GM21367 (cell line): ENCODE data around the gene ANXA8.
"Not testable (repeated sequence)": the region's sequence is repeated elsewhere in the genome, so short reads cannot be mapped to it uniquely, and the experiment has no call there.

ENCODE experiments used
- ATAC-seq: cut with Tn5 transposase; IDR thresholded peaks from one replicate; pipeline ENCODE4 v1.9.1; 2021; ENCODE audit not compliant: unreplicated experiment

The ANXA8 gene

DNA sequence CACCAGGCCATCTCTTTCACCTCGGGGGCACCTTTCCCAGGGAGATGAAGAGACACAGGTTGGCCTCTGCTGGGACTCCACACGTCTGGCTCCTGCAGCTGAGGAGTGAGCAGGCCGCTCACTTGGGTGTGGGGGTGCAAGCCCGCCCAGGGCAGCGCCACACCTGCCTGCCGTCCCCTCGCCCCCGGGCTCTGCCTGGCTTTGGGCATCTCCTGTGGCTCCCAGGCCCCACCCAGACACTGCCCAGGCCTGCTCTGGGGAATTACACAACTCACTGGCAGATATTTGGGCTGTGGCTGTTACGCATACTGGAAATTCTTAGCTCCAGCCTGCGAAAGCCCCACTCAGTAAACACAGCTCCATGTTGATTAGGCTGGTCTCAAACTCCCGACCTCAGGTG, at the start of gene ANXA8:
Gene ANXA8, minus strand, starts transcription at position 193 of the 400 bp plus-strand sequence. Its CDS starts 182 bp downstream, at position 11.
- not testable (repeated sequence) for ATAC-seq

GRCh38 chr10:47523475-47523874, 39.6 kb upstream of the ANXA8 start, which contains the start of gene AGAP9:
Gene AGAP9 (minus strand): TSS chr10:47523638. CDS start chr10:47523526, 112 bp downstream.
- not testable (repeated sequence) for ATAC-seq

DNA sequence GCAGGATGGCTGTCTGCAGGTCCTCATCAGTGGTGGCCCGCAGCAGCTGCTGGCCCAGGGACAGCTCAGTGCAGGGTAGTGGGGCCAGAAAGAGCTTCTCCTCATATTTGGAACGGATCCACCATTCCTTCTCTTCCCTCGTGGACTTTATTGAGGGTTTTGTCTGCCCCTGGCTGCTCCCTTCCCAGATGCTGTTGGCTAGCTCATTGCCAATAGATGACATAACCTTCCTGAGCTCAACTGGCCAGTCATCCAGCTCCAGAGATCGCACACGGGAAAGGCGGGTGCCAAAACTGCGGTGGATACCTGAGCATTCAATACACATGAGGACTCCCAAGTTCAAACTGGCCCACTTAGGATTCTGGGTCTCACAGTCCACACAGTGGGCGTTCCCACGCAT, 18.4 kb upstream of the ANXA8 start:
- not testable (repeated sequence) for ATAC-seq

DNA sequence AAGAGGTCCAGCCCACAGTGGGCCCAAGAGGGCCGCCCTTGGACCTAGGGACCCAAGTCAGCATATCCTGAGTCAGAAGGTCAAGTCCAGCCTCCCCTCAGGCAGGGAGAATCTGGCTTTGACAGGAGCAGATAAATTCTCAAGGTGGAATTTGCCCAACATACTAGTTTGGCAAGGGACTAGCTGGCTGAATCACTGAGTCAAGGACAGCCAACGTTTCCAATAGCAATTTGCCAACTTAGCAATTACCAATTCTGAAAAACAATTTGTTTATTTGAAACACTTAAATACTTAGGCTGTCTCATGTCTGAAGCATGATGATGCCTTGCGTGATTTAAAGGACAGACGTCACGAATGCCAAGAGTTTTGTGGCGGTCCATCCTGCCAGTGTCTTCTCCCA, 10.3 kb upstream of the ANXA8 start:
- not testable (repeated sequence) for ATAC-seq

DNA sequence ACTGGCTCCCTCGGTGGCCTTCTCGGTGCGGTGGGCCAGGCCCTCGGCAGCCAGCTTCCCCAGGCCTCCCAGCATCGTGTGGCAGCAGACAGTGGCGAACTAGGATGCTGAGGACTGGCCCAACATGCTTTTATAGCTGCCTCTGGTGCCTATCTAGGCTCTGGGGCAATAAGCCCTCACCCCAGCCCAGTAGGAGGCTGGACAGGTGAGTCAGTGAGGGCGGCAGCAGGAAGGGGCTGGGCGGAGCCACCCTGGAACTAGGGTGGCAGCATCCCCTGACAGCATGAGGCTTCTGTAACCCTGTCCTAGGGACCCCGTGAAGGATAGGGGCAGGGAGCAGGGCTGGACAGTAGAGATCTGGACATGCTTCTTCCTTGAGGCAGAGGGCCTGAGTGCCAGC, 7.7 kb upstream of the ANXA8 start, which contains the start of gene FAM25G:
Gene FAM25G, minus strand, starts transcription at position 101 of the 400 bp plus-strand sequence. Its CDS starts 26 bp downstream, at position 75.
- ATAC-seq: not testable (repeated sequence)

DNA sequence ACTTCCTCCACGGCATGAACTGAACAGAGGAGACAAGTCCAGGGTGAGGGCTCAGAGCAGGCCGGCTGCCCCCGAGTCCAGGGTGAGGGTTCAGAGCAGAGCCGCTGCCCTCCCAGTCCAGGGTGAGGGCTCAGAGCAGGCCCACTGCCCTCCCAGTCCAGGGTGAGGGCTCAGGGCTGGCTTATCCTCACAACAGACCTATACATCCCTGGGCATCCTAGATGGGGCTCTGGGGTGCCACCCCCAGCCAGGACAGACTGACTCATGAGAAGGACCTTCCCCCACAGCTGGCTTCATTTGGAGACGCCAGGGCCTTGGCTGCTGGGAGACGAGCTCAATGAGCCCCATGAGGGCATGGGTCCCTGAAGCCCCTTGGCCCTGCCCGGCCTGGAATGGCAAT, 5.7 kb upstream of the ANXA8 start:
- not testable (repeated sequence) for ATAC-seq

- ATAC-seq: not testable (repeated sequence)
Observed at GRCh38 chr10:47485943-47486342, 2.0 kb upstream of the ANXA8 start.

DNA sequence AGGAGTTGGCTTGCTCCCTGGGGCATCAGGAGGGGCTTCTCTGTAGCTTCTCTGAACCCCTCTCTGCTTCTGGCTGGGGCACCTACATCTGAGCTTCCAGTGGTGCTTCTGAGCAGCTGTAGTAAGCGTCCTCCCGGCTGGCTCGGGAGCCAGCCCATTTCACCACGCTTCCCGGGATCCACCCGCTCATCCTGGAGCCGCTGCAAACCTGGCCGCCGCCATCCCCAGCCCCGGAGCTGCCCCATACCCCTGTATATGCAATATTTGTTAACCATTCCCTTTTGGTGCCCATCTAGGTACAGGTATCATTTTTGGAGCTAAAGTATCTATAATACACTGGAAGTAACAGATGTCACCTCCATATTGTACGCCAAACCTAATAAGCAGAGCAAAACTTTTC, 871 bp upstream of the ANXA8 start:
- not testable (repeated sequence) for ATAC-seq

DNA sequence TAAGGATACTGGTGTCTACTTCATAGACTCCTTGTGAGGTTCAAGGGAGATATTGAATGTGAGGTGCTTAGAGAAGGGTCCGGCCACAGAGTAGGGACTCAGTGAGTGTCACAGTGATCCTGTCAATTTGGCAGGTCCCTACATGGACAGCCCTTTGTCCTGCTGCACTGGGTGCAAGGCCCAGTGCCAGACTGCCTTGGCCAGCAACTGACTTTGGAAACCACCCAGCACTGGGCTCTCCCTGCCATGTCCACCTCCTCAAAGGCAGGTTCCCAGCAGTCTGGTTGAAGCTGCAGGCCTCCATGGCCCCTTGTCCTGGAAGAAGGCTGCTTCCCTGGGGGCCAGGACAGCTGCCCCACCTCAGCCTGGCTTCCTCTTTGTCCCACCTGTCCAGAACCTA, 1.5 kb downstream of the ANXA8 start:
- not testable (repeated sequence) for ATAC-seq

DNA sequence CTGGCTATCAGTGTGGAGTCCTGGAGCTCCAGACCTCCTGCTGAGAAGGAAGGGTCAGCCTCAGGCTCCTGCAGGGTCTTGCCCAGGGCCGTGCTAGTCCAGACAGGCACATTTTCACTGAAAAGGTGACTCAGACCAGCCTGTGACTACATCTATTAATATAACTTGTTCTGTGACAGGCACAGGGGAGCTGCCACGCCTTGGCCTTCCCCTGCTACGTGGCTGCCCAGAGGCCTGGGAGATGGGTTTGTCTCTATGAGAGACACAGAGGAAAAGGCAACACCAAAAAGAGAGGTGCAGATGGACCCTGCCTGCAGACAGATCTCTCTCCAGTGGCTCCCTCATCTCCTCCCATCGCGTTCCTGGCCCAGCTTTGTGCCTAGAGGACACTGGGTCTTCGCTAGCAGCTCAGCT, 2.1 kb downstream of the ANXA8 start:
- not testable (repeated sequence) for ATAC-seq

GRCh38 chr10:47481182-47481766, 2.6 kb downstream of the ANXA8 start:
- ATAC-seq: not testable (repeated sequence)

- not testable (repeated sequence) for ATAC-seq
Observed at GRCh38 chr10:47480133-47480532, 3.8 kb downstream of the ANXA8 start.

DNA sequence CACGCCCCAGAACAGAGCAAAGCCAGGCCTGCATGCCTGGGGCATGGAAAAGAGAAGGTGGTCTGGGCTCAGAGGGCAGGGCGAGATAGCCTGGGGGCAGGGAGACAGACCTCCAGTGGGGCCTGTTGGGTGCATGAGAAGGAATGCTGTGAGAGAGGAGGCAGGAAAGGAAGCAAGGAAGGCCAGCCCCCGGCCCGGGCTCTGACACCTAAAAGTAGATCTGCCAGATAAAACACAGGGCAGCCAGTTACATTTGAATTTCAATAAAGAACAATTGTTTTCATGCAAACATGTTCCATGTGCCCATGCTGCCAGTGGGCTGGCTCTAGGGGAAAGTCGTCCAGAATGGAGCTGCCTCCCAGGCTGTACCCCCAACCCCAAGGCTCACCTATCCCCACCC, 5.8 kb downstream of the ANXA8 start:
- not testable (repeated sequence) for ATAC-seq

DNA sequence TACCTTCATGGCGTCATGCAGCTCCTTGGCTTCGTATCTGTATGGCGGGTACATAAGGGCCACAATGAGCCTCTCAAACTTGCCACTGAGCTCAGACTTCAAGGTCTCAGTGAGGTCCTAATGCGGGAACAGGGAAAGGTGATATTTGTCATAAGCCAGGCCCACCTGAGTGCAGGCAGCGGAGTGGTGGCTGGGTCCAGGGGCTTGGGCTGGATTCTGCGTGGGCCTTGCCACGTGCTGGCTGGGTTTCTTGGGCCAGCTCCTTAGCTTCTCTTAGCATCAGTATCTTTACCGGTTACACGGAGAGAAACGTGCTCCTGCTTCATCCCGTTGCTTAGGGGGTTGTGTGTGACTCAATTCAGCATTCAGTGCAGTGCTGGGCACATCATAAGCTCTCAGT, 6.8 kb downstream of the ANXA8 start:
- not testable (repeated sequence) for ATAC-seq

DNA sequence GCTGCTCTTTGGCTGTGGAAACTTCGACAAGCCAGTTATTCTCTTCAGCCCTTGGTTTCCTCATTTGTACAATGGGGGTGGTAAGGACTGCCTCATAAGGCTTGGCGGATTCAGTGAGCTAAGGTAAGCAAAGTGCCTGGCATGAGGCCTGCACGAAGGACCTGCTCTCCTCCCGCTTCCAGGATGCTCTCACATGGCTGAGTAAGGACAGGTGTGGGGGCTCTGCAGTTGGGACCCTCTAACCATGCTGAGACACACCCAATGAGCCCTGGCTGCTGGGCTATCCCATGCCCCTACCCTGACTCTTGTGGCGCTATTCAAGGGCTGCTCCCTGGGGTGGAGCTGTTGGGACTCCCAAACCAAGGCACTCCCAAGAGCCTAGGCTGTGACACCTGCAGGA, 8.8 kb downstream of the ANXA8 start:
- ATAC-seq: not testable (repeated sequence)

DNA sequence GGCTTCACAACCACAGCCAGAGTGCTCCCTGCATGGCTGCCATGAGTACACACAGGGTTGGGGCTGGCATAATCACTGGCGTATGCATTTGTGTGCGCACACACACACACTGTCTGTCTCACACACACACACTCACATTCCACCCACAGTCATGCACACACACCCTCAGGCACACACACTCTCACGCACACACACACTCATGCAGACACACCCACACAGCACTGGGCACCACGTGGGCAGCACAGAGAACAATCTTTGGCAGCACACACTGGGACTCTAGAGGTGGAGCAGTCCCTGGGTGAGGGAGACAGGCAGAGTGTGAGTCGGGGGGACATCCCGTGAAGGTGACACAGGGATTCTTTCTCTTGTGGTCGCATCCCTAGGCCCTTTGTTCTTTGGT, 10.4 kb downstream of the ANXA8 start:
- not testable (repeated sequence) for ATAC-seq

DNA sequence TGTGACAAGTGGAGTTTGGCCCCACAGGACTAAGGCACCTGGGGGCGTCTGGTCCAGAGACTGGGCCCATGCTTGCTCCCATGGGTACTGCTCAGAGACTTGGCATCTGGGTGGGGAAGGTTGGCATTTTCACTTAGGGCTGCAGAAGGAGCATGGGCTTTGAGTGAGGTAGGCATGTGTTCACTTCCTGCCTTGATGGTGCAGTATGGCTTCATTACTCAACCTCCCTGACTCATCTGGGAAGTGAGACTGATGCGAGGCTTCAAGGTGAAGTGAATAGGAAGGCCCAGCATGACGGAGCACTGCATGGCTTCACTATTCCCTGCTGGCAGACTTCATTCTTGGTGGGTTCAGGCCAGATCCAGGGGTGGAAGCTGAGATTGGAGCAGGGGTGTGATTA, 11.3 kb downstream of the ANXA8 start:
- ATAC-seq: not testable (repeated sequence)

DNA sequence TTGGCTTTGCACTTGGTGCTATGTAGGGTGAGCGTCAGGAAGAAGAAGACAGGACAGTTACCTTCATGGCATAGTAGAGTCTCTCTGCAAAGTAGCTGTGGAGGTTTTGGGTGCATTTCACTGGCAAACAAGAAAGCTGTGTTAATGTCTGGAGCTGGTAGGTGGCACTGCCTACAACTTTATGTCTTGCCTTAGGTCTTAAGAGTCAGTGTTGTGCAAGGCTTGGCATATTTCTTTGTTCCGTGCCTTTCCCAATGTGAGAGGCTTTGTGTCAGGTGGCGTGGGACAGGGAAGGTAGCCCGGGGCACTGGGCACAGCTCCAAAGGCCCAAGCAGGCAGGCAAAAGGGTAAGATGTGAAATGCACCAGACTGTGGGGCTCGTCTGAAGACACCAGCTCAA, 11.8 kb downstream of the ANXA8 start:
- ATAC-seq: not testable (repeated sequence)

- ATAC-seq: not testable (repeated sequence)
Observed at GRCh38 chr10:47468731-47469528, 15.0 kb downstream of the ANXA8 start.

DNA sequence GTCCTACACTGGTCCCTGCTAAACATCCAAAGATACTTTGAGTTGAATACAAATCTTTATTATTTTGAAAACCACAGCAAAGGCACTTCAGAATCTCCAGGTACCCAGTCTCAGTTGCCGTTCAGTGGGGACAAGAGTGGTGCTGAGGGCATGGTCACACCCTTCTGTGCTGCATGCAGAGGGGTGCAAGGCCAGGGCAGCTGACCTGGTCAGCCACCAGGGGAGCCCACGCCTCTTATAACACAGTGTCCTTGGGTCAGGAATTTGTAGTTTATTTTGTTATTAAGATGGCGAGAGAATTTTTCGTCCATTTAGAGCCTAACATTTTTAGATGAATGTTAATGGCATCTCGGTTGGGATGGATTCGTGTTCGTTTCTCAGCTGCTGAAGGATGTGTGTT, 16.0 kb downstream of the ANXA8 start:
- ATAC-seq: not testable (repeated sequence)

DNA sequence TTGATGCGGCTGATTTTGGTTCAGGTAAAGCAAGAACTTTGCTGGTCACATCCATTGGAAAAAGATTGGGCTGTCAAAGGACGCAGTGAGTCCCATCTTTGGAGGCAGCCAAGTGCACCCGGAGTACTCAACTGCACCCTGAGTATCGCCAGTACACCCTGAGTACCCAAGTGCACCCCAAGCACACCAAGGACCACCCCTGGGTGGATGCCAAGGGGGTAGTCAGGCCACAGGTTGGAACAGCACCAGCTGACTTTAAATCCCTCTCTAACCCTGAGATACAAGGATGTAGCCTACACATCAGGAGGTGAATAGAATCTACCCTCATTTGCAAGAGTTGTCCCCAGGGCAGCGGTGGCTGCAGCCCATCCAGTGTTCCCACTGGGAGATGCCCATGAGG, 16.5 kb downstream of the ANXA8 start:
- ATAC-seq: not testable (repeated sequence)
